ENCODE measurements around the gene ZGPAT. TPM values are rescaled to one million over a fixed set of nuclear protein-coding genes. Genes with fewer than 3 reads are reported as not detected.

The ZGPAT gene
- total and polyA plus RNA-seq, 2 of the 8 experiments (the other 6 are each of a cell fraction or from before 2014, with no cell fraction given) = 14.5 to 21.4 TPM

- ChIA-PET POLR2A (ENCODE audit: partially characterized antibody) (interaction anchor here (1.5 to 4.5 kb wide), 2 partner anchors 10 to 12 kb away, joined by 3 to 23 read pairs; no protein-coding TSS in a partner anchor), CTCF (ENCODE audit: partially characterized antibody) (interaction anchor here (0.6 to 4.4 kb wide), 5 partner anchors 9 to 525 kb away, joined by 3 to 17 read pairs (median 4); partner anchors contain the start of gene SLC2A4RG)
- Histone ChIP-seq H3K18ac (ENCODE audit: extremely low read depth, low read length) (peak overlapping the region; percentile 78), H3K79me2 (ENCODE audit: control insufficient read depth in 1 of 2, insufficient read depth in 2 of 2, low read length in 2 of 2) (no peaks in the 10 kb centered on the region), H3K27ac (ENCODE audit: low read depth, low read length) (no peak overlapping the region), H2BK120ac (replicated peaks; ENCODE audit: low read depth, low read length) (no peak overlapping the region), H3K4me3 (ENCODE audit: extremely low read depth in 1 of 4, insufficient read depth in 2 of 4, low read depth in 3 of 4, low read length in 4 of 4) (no peak overlapping the region), H3K4ac (replicated peaks; ENCODE audit: insufficient read length, low read depth, low read length) (peak overlapping the region; percentile 90), H3K9ac (replicated peaks in 1 of 4; ENCODE audit: extremely low read depth in 1 of 4, low read depth in 3 of 4, low read length in 3 of 4) (no peak overlapping the region), H3K4me2 (ENCODE audit: insufficient read depth in 1 of 2, low read depth in 2 of 2, low read length in 2 of 2) (no peak overlapping the region), H2BK15ac (ENCODE audit: low read length) (no peak overlapping the region), H3K56ac (replicated peaks; ENCODE audit: insufficient read length, low read depth, low read length) (no peak overlapping the region), H2BK12ac (ENCODE audit: low read depth, low read length) (peak overlapping the region; percentile 39; the same call in 1 of the 2 replicates), H2BK20ac (ENCODE audit: low read length) (no peak overlapping the region), H3K79me1 (ENCODE audit: low read depth, low read length) (no peaks in the 10 kb centered on the region; the same call in 1 of the 2 replicates), H3K4me1 (replicated peaks in 1 of 4; ENCODE audit: control insufficient read depth in 3 of 4, insufficient read depth in 4 of 4, low read length in 3 of 4) (peaks cover 0 to 20% (median 4%) of the 10 kb centered on the region in 4 experiments; a peak in 6 of 7 replicates), H3K27me3 (replicated peaks in 1 of 4; ENCODE audit: control insufficient read depth in 3 of 4, extremely low read depth in 1 of 4, insufficient read depth in 3 of 4, low read length in 3 of 4) (no peaks in the 10 kb centered on the region), H3K36me3 (ENCODE audit: control insufficient read depth in 2 of 4, insufficient read depth in 4 of 4, low read length in 3 of 4) (peaks cover 0 to 3% (median under 1%) of the 10 kb centered on the region in 4 experiments; a peak in 3 of 8 replicates), H3K14ac (ENCODE audit: insufficient read length) (no peak overlapping the region), H4K8ac (ENCODE audit: extremely low read depth, insufficient read depth, low read length) (peak overlapping the region; percentile 75), H2AFZ (ENCODE audit: low read length) (no peak overlapping the region), H4K20me1 (replicated peaks in 1 of 2; ENCODE audit: control insufficient read depth in 1 of 2, insufficient read depth in 2 of 2, low read length in 2 of 2) (peaks cover 0 to 3% of the 10 kb centered on the region in 2 experiments), H3K9me3 (ENCODE audit: insufficient read depth in 2 of 2, low read depth in 1 of 2, low read length in 1 of 2) (no peaks in the 10 kb centered on the region), H2AK5ac (ENCODE audit: low read depth, low read length) (no peak overlapping the region), H3K23ac (ENCODE audit: insufficient read length) (no peak overlapping the region), H3K23me2 (ENCODE audit: low read depth, low read length) (no peaks in the 10 kb centered on the region), H4K91ac (replicated peaks; ENCODE audit: insufficient read length, low read length) (peak overlapping the region; percentile 2), H4K5ac (ENCODE audit: insufficient read length, low read depth, low read length) (peak overlapping the region; percentile 63), H2BK5ac (ENCODE audit: low read depth, low read length) (peak overlapping the region; percentile 83; the same call in 1 of the 2 replicates)
- no peak for DNase-seq (ENCODE audit: low read depth in 1 of 2, low spot score in 2 of 2)
- no peak for FAIRE-seq
- WGBS, 2 experiments (ENCODE audit: extremely low coverage in 1 of 2, insufficient coverage in 1 of 2, insufficient read length in 1 of 2, insufficient replicate concordance in 2 of 2, low coverage in 1 of 2, low lambda C conversion rate in 2 of 2, missing lambda C conversion rate in 1 of 2) = 86% methylated on average over 25 of the region's 26 CpGs; no CpG with 5 or more reads in 1 of the 2 experiments
- TF ChIP-seq RAD21 (IDR thresholded peaks at IDR 0.05 in 1 of 2, conservative IDR thresholded peaks at IDR 0.05 in 1 of 2; ENCODE audit: low read depth in 2 of 2, low read length in 2 of 2) (no peak), BRCA1 (IDR thresholded peaks at IDR 0.05; ENCODE audit: low read depth, low read length) (no peak), RFX5 (IDR thresholded peaks at IDR 0.05; ENCODE audit: borderline replicate concordance, low read depth, low read length) (no peak), SUZ12 (IDR thresholded peaks at IDR 0.05; ENCODE audit: low read length) (no peak), MAFK (IDR thresholded peaks at IDR 0.05; ENCODE audit: low read depth, low read length) (no peak), KDM4A (IDR thresholded peaks at IDR 0.05; ENCODE audit: low read depth, low read length, severe bottlenecking) (no peak), RNF2 (IDR thresholded peaks at IDR 0.05; ENCODE audit: borderline replicate concordance, low read depth, low read length, missing control alignments, poor library complexity, severe bottlenecking) (no peak), POU5F1 (IDR thresholded peaks at IDR 0.05; ENCODE audit: low read depth, low read length) (no peak), CHD2 (IDR thresholded peaks at IDR 0.05; ENCODE audit: low read length) (no peak), JUND (IDR thresholded peaks at IDR 0.05; ENCODE audit: low read length) (no peak), KDM1A (IDR thresholded peaks at IDR 0.05; ENCODE audit: borderline replicate concordance, low read length) (no peak), TEAD4 (IDR thresholded peaks at IDR 0.05; ENCODE audit: low read depth, low read length) (no peak)
These were observed 43.1 kb downstream of the ZGPAT start for GRCh38 chr20:63750807-63751470.

Measured in H1 (cell line).